HCT116 (cell line): Measurements from ENCODE around the gene VWF. TPM values are rescaled to one million over a fixed set of nuclear protein-coding genes. Genes with fewer than 3 reads are reported as not detected.

Experiments
- ATAC-seq: fragments of 200-7000 bp; cut with Tn5 transposase; 2 replicates; pipeline ENCODE4 v1.9.1; 2020; ENCODE audit warnings: mild to moderate bottlenecking, moderate library complexity
- BruUV-seq: library from RNA; stranded (reverse); fragments of 400-500 nt; replicated peaks from 2 replicates; lab custom pipeline; 2021; lab: Mats Ljungman, UMichigan
- CTCF ChIA-PET: fragments of 300-600 bp; sonication (Branson Sonifier 250); formaldehyde crosslinking; loops from one replicate; lab custom pipeline; 2021; ENCODE audit warnings: antibody characterized with exemption; lab: Charles Lee
- POLR2A ChIA-PET: fragments of 300-600, 350-600 bp; sonication (Branson Sonifier 250); formaldehyde crosslinking; loops from one replicate; lab custom pipeline; 2021; ENCODE audit warnings: antibody characterized with exemption; lab: Charles Lee
- RAD21 ChIA-PET, 2 experiments: fragments of 300-600 bp; sonication (Branson Sonifier 250); formaldehyde crosslinking; loops; one replicate each; lab custom pipeline; 2023; ENCODE audit warnings: low total read pairs in 2 of 2; ENCODE audit not compliant: uncharacterized antibody in 2 of 2, unreplicated experiment in 2 of 2, low non-redundant PET in 1 of 2; lab: Charles Lee
- DNase-seq: peaks from one replicate; pipeline ENCODE4 v3.0.0-alpha.2; 2010; ENCODE audit warnings: low read depth, low spot score
- H2AFZ ChIP-seq: fragments of 200-600 bp; shearing (Covaris generic), sonication (generic); 2 replicates; pipeline ENCODE4 v1.6.1; 2017; ENCODE audit warnings: low read depth, mixed run types, mixed read lengths, antibody characterized with exemption, low read length; ENCODE audit not compliant: poor library complexity, severe bottlenecking
- H3K27ac ChIP-seq: 2 replicates; pipeline ENCODE4 v1.5.1; 2012; ENCODE audit warnings: low read depth, low read length
- H3K27me3 ChIP-seq: fragments of 200-600 bp; sonication (generic); 2 replicates; pipeline ENCODE4 v1.6.1; 2016; ENCODE audit warnings: mixed run types, low read length, mixed read lengths; ENCODE audit not compliant: insufficient read depth
- H3K36me3 ChIP-seq, 2 experiments: fragments of 200-500 bp in 1 of 2; fragments of 200-600 bp in 1 of 2; sonication (Bioruptor generic) in 1 of 2; sonication (generic) in 1 of 2; 2 replicates each; pipeline versions ENCODE4 v1.5.1 to v1.6.1; 2014 to 2016; ENCODE audit warnings: low read length in 2 of 2, inconsistent platforms in 1 of 2, mixed read lengths in 1 of 2, mixed run types in 1 of 2; ENCODE audit not compliant: insufficient read depth in 2 of 2, control insufficient read depth in 1 of 2
- H3K4me1 ChIP-seq, 2 experiments: fragments of 200-600 bp in 1 of 2; sonication (generic) in 1 of 2; 2 replicates each; pipeline versions ENCODE4 v1.5.1 to v1.6.1; 2012 to 2017; ENCODE audit warnings: low read length in 2 of 2, inconsistent platforms in 1 of 2, mild to moderate bottlenecking in 1 of 2, mixed read lengths in 1 of 2, mixed run types in 1 of 2, moderate library complexity in 1 of 2; ENCODE audit not compliant: insufficient read depth in 2 of 2, control insufficient read depth in 1 of 2
- H3K4me2 ChIP-seq: fragments of 200-600 bp; sonication (generic); 2 replicates; pipeline ENCODE4 v1.6.1; 2017; ENCODE audit warnings: mixed run types, low read length, mixed read lengths
- H3K4me3 ChIP-seq, 2 experiments: fragments of 200-600 bp in 1 of 2; sonication (generic) in 1 of 2; replicated peaks in 1 of 2; 2 replicates each; pipeline ENCODE4 v1.5.1; 2011 to 2016; ENCODE audit warnings: low read length in 2 of 2, control low read depth in 1 of 2, low read depth in 1 of 2, mild to moderate bottlenecking in 1 of 2, mixed read lengths in 1 of 2, mixed run types in 1 of 2
- H3K79me2 ChIP-seq: fragments of 200-600 bp; sonication (generic); 2 replicates; pipeline ENCODE4 v1.6.1; 2017; ENCODE audit warnings: mild to moderate bottlenecking, mixed run types, low read length, moderate library complexity, mixed read lengths; ENCODE audit not compliant: insufficient read depth
- H3K9ac ChIP-seq: fragments of 200-600 bp; sonication (generic); 2 replicates; pipeline ENCODE4 v1.6.1; 2016; ENCODE audit warnings: low read length, mixed read lengths
- H3K9me2 ChIP-seq: fragments of 200-600 bp; sonication (generic), shearing (Covaris generic); 2 replicates; pipeline ENCODE4 v1.6.1; 2017; ENCODE audit warnings: mixed run types, mild to moderate bottlenecking, moderate library complexity; ENCODE audit not compliant: insufficient read depth
- H3K9me3 ChIP-seq, 2 experiments: fragments of 200-500 bp in 1 of 2; fragments of 200-600 bp in 1 of 2; sonication (Bioruptor generic) in 1 of 2; sonication (generic) in 1 of 2; 2 replicates each; pipeline ENCODE4 v1.6.1; 2014 to 2017; ENCODE audit warnings: low read length in 2 of 2, mixed read lengths in 2 of 2, inconsistent platforms in 1 of 2, low read depth in 1 of 2, mild to moderate bottlenecking in 1 of 2, mixed run types in 1 of 2, moderate library complexity in 1 of 2; ENCODE audit not compliant: control insufficient read depth in 1 of 2, insufficient read depth in 1 of 2
- H4K20me1 ChIP-seq: fragments of 200-600 bp; sonication (generic), shearing (Covaris generic); 2 replicates; pipeline ENCODE4 v1.6.1; 2017; ENCODE audit warnings: mixed run types, mild to moderate bottlenecking, moderate library complexity; ENCODE audit not compliant: insufficient read depth
- CEBPB ChIP-seq: IDR thresholded peaks from 2 replicates; pipeline ENCODE4 v1.6.1; 2012; ENCODE audit warnings: low read depth
- ELF1 ChIP-seq: IDR thresholded peaks from 2 replicates; pipeline ENCODE4 v1.6.1; 2012; ENCODE audit warnings: low read depth, borderline replicate concordance
- JUND ChIP-seq: IDR thresholded peaks from 2 replicates; pipeline ENCODE4 v1.6.1; 2012
- POLR2AphosphoS5 ChIP-seq: IDR thresholded peaks from 2 replicates; pipeline ENCODE4 v1.6.1; 2011; ENCODE audit warnings: mild to moderate bottlenecking, low read depth, low read length, moderate library complexity
- RAD21 ChIP-seq: IDR thresholded peaks from 2 replicates; pipeline ENCODE4 v1.6.1; 2012; ENCODE audit warnings: low read depth, mild to moderate bottlenecking
- SIN3A ChIP-seq: IDR thresholded peaks from 2 replicates; pipeline ENCODE4 v1.6.1; 2012; ENCODE audit warnings: low read depth
- TCF7L2 ChIP-seq: IDR thresholded peaks from 2 replicates; pipeline ENCODE4 v1.7.0; 2011; ENCODE audit warnings: borderline replicate concordance, inconsistent platforms; ENCODE audit not compliant: insufficient read depth, insufficient read length; ENCODE audit errors: extremely low read depth
- ZNF274 ChIP-seq: fragments of 200-500 bp; sonication (Bioruptor generic); IDR thresholded peaks from 2 replicates; pipeline ENCODE4 v1.6.1; 2014; ENCODE audit warnings: mild to moderate bottlenecking, low read depth, low read length, inconsistent platforms
- intact Hi-C: fragments of 100-400 bp; cut with micrococcal nuclease; formaldehyde crosslinking; loops from 2 replicates; pipeline ENCODE4 v1.10.0; 2022
- total RNA-seq: library from RNA; stranded (reverse); gene quantifications from one replicate; pipeline ENCODE4 v1.2.1, GENCODE V29; 2021; ENCODE audit not compliant: unreplicated experiment
- TF ChIP-seq, protein P1 (sequence below): IDR thresholded peaks from 2 replicates; pipeline ENCODE4 v1.6.1; 2012; ENCODE audit warnings: low read depth

Gene VWF
- total RNA-seq, 1 experiment from 2014 or later = 0.57 TPM

DNA sequence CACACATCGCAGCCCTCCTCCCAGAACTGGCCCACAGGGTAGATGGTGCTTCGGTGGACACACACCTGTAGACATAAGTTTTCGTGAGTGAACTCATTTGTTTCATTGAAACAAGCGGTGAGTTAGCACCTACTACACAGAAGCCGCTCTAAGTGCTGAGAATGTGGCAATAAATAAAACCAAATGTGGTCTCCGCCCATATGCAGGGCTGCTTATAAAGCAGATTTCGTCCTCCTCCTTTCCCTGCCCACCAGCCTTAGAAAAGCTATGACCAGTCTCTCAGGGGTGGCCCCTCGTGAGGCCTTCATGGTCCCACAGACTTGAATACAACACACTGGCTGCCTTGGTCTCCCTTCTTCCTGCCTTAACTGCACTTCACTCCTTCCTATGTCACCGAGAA lies 148.3 kb downstream of the VWF start:
- ChIA-PET POLR2A (no interaction called here), RAD21 (no interaction called here), CTCF (no interaction called here)
- no peak for ATAC-seq
- Histone ChIP-seq H4K20me1 (no peaks in the 10 kb centered on the region), H3K79me2 (no peaks in the 10 kb centered on the region), H3K9ac (no peak overlapping the region), H3K4me3 (no peak overlapping the region), H3K36me3 (no peaks in the 10 kb centered on the region), H3K27me3 (peaks cover 14% of the 10 kb centered on the region; the same call in 1 of the 2 replicates), H3K9me2 (no peaks in the 10 kb centered on the region), H2AFZ (no peak overlapping the region), H3K9me3 (no peaks in the 10 kb centered on the region), H3K4me2 (no peak overlapping the region), H3K27ac (no peak overlapping the region), H3K4me1 (no peaks in the 10 kb centered on the region)
- no peak for DNase-seq
- intact Hi-C loops = no loop called here
- no TSS peak for BruUV-seq
- TF ChIP-seq POLR2AphosphoS5 (no peak), ELF1 (no peak), CEBPB (no peak), RAD21 (no peak)

GRCh38 chr12:5973461-5974115 lies 150.9 kb downstream of the VWF start:
- Histone ChIP-seq H3K36me3 (no peaks in the 10 kb centered on the region), H3K79me2 (no peaks in the 10 kb centered on the region), H4K20me1 (no peaks in the 10 kb centered on the region), H3K4me1 (no peaks in the 10 kb centered on the region), H2AFZ (no peak overlapping the region), H3K27ac (no peak overlapping the region), H3K4me2 (no peak overlapping the region), H3K27me3 (peaks cover 14% of the 10 kb centered on the region; the same call in 1 of the 2 replicates), H3K9me2 (no peaks in the 10 kb centered on the region), H3K9me3 (no peaks in the 10 kb centered on the region), H3K9ac (no peak overlapping the region), H3K4me3 (no peak overlapping the region)
- ATAC-seq = no peak
- RAD21 ChIA-PET = no interaction called here
- TF ChIP-seq SIN3A = no peak
- TF ChIP-seq, protein P1, sequence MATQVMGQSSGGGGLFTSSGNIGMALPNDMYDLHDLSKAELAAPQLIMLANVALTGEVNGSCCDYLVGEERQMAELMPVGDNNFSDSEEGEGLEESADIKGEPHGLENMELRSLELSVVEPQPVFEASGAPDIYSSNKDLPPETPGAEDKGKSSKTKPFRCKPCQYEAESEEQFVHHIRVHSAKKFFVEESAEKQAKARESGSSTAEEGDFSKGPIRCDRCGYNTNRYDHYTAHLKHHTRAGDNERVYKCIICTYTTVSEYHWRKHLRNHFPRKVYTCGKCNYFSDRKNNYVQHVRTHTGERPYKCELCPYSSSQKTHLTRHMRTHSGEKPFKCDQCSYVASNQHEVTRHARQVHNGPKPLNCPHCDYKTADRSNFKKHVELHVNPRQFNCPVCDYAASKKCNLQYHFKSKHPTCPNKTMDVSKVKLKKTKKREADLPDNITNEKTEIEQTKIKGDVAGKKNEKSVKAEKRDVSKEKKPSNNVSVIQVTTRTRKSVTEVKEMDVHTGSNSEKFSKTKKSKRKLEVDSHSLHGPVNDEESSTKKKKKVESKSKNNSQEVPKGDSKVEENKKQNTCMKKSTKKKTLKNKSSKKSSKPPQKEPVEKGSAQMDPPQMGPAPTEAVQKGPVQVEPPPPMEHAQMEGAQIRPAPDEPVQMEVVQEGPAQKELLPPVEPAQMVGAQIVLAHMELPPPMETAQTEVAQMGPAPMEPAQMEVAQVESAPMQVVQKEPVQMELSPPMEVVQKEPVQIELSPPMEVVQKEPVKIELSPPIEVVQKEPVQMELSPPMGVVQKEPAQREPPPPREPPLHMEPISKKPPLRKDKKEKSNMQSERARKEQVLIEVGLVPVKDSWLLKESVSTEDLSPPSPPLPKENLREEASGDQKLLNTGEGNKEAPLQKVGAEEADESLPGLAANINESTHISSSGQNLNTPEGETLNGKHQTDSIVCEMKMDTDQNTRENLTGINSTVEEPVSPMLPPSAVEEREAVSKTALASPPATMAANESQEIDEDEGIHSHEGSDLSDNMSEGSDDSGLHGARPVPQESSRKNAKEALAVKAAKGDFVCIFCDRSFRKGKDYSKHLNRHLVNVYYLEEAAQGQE = no peak
- no peak for TF ChIP-seq RAD21
- TF ChIP-seq TCF7L2 = no peak
- no peak for TF ChIP-seq JUND
- no peak for TF ChIP-seq ZNF274
- intact Hi-C loops = no loop called here
- CTCF ChIA-PET = interaction anchor here (0.6 kb wide), 1 partner anchor 8 kb away, joined by 3 read pairs; no protein-coding TSS in a partner anchor
- no peak for DNase-seq
- BruUV-seq = no TSS peak
- POLR2A ChIA-PET = no interaction called here
